Embryonic facial prominence (tissue), 1 donor: ENCODE data around the gene PITPNM3.

Experiments
- DNase-seq: peaks from one replicate; pipeline ENCODE4 v3.0.0-alpha.2; 2016; ENCODE audit errors: extremely low spot score

The PITPNM3 gene

GRCh38 chr17:6480303-6480675 is 76.1 kb downstream of the PITPNM3 start:
- DNase-seq = no peak

GRCh38 chr17:6479622-6480302 is 76.6 kb downstream of the PITPNM3 start:
- DNase-seq = no peak

GRCh38 chr17:6478486-6478885 is 77.9 kb downstream of the PITPNM3 start:
- no peak for DNase-seq

GRCh38 chr17:6477831-6478383 is 78.4 kb downstream of the PITPNM3 start:
- no peak for DNase-seq

GRCh38 chr17:6476810-6477179 is 79.6 kb downstream of the PITPNM3 start:
- no peak for DNase-seq

- DNase-seq = no peak
These were observed 80.1 kb downstream of the PITPNM3 start for GRCh38 chr17:6476076-6476809.

GRCh38 chr17:6475411-6475810 is 80.9 kb downstream of the PITPNM3 start:
- no peak for DNase-seq

GRCh38 chr17:6474906-6475305 is 81.4 kb downstream of the PITPNM3 start:
- no peak for DNase-seq

- no peak for DNase-seq
These were observed 82.0 kb downstream of the PITPNM3 start for GRCh38 chr17:6474376-6474775.

- no peak for DNase-seq
These were observed 83.1 kb downstream of the PITPNM3 start for GRCh38 chr17:6473128-6473767.

GRCh38 chr17:6472517-6472916 is 83.8 kb downstream of the PITPNM3 start:
- no peak for DNase-seq

GRCh38 chr17:6471531-6472465 is 84.6 kb downstream of the PITPNM3 start:
- no peak for DNase-seq

- DNase-seq = no peak
These were observed 85.4 kb downstream of the PITPNM3 start for GRCh38 chr17:6470751-6471521.

GRCh38 chr17:6470146-6470718 is 86.1 kb downstream of the PITPNM3 start:
- DNase-seq = no peak

- no peak for DNase-seq
These were observed 88.1 kb downstream of the PITPNM3 start for GRCh38 chr17:6468051-6468790.

GRCh38 chr17:6467567-6467966 is 88.8 kb downstream of the PITPNM3 start:
- DNase-seq = no peak

GRCh38 chr17:6465206-6466003 is 91.0 kb downstream of the PITPNM3 start:
- no peak for DNase-seq

GRCh38 chr17:6464446-6465041 is 91.8 kb downstream of the PITPNM3 start:
- DNase-seq = no peak
